Measurements from ENCODE around the gene HECW1. TPM values are rescaled to one million over a fixed set of nuclear protein-coding genes. Genes with fewer than 3 reads are reported as not detected.

The HECW1 gene
- under 0.01 and 0.40 TPM in 2 replicates for total RNA-seq

GRCh38 chr7:43112459-43112940, at the start of gene HECW1:
Gene HECW1 (plus strand): TSS chr7:43112647. CDS start chr7:43243906, 131,259 bp downstream.

GRCh38 chr7:43582503-43583423, 470.3 kb downstream of the HECW1 start, which contains the start of gene STK17A:
Gene STK17A (plus strand): TSS chr7:43583108. CDS start chr7:43583244, 136 bp downstream.

Other genes with a start within 250 kb of the HECW1 start
- gene C7orf25, start 200.6 kb upstream of the HECW1 start, total RNA-seq = 4.5 and 6.1 TPM in 2 replicates
- gene PSMA2, start 180.5 kb upstream of the HECW1 start, total RNA-seq = 43.9 and 53.3 TPM in 2 replicates
- 56.7 and 61.5 TPM in 2 replicates for gene MRPL32, start 180.3 kb upstream of the HECW1 start, total RNA-seq

Data from aortic smooth muscle cell (primary cell).